ENCODE results near the gene SACS.

- TF ChIP-seq CTCF (IDR thresholded peaks at IDR 0.05) (no peak), POLR2AphosphoS5 (IDR thresholded peaks at IDR 0.05; ENCODE audit: low read depth, low read length) (no peak), REST (IDR thresholded peaks at IDR 0.05; ENCODE audit: insufficient read depth in 1 of 2, low read depth in 2 of 2, low read length in 1 of 2) (no peak), TCF7L2 (IDR thresholded peaks at IDR 0.05; ENCODE audit: low read depth, low read length) (no peak)
Measured at GRCh38 chr13:23365652-23366051, 67.8 kb downstream of the SACS start.

Data from Panc1 (cell line).